Nephron (organoid): ENCODE results near the gene TEKTIP1.
A peak's percentile ranks its signal among the peaks of the same experiment; 100 is the strongest.

Source experiments
- H3K27ac Mint-ChIP-seq, 3 experiments: 2 replicates each; pipeline ENCODE4 v1.8.0; 2020; ENCODE audit warnings: mixed read lengths in 3 of 3, mild to moderate bottlenecking in 2 of 3, moderate library complexity in 1 of 3
- H3K27me3 Mint-ChIP-seq: 2 replicates; pipeline ENCODE4 v1.8.0; 2021; ENCODE audit warnings: low read depth, mild to moderate bottlenecking, moderate library complexity, mixed read lengths
- H3K36me3 Mint-ChIP-seq: 2 replicates; pipeline ENCODE4 v1.8.0; 2020; ENCODE audit warnings: low read depth, mixed read lengths
- H3K4me1 Mint-ChIP-seq: 2 replicates; pipeline ENCODE4 v1.8.0; 2020; ENCODE audit warnings: mixed read lengths
- H3K4me3 Mint-ChIP-seq, 3 experiments: 2 replicates each; pipeline ENCODE4 v1.8.0; 2020; ENCODE audit warnings: mild to moderate bottlenecking in 3 of 3, mixed read lengths in 3 of 3, moderate library complexity in 2 of 3
- H3K9me3 Mint-ChIP-seq: 2 replicates; pipeline ENCODE4 v1.8.0; 2020; ENCODE audit warnings: mixed read lengths
- TF ChIP-seq, protein P1 (sequence below), 3 experiments: fragments of 200-600 bp; sonication (generic); IDR thresholded peaks; one replicate each; pipeline ENCODE4 v1.5.0; 2021; ENCODE audit warnings: antibody characterized with exemption in 3 of 3; ENCODE audit not compliant: unreplicated experiment in 3 of 3

Gene TEKTIP1

GRCh38 chr19:3544742-3545668, 6.0 kb downstream of the TEKTIP1 start:
- H3K36me3 Mint-ChIP-seq = peaks cover 5% of the 10 kb centered on the region
- no peak overlapping the region for H3K27ac Mint-ChIP-seq
- H3K27me3 Mint-ChIP-seq = no peaks in the 10 kb centered on the region
- no peaks in the 10 kb centered on the region for H3K9me3 Mint-ChIP-seq
- H3K4me3 Mint-ChIP-seq = no peak overlapping the region
- TF ChIP-seq, protein P1, sequence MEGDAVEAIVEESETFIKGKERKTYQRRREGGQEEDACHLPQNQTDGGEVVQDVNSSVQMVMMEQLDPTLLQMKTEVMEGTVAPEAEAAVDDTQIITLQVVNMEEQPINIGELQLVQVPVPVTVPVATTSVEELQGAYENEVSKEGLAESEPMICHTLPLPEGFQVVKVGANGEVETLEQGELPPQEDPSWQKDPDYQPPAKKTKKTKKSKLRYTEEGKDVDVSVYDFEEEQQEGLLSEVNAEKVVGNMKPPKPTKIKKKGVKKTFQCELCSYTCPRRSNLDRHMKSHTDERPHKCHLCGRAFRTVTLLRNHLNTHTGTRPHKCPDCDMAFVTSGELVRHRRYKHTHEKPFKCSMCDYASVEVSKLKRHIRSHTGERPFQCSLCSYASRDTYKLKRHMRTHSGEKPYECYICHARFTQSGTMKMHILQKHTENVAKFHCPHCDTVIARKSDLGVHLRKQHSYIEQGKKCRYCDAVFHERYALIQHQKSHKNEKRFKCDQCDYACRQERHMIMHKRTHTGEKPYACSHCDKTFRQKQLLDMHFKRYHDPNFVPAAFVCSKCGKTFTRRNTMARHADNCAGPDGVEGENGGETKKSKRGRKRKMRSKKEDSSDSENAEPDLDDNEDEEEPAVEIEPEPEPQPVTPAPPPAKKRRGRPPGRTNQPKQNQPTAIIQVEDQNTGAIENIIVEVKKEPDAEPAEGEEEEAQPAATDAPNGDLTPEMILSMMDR (IDR thresholded peaks at IDR 0.05; ENCODE audit: unreplicated experiment in 3 of 3) = peak; percentile 81 to 88 (median 87)
- H3K4me1 Mint-ChIP-seq = no peaks in the 10 kb centered on the region

DNA sequence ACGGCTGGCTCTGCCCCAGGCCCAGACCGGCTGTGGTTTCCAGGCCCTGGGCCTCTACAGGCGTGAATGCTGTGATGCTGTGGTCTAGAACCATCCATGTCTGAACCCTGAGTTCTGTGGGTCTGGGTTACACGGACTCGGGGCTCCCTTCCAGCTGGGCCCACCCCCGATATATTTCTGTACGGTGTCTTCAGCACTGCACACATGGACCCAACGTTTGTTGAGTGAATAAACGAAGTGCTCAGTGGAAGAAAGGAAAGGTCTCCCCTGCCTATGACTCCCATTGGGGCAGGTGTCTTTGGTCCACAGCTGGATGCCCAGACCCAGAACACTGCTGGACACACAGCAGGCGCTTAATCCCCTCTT, 6.7 kb downstream of the TEKTIP1 start:
- no peaks in the 10 kb centered on the region for H3K9me3 Mint-ChIP-seq
- no peaks in the 10 kb centered on the region for H3K4me1 Mint-ChIP-seq
- TF ChIP-seq, protein P1 (IDR thresholded peaks at IDR 0.05; ENCODE audit: unreplicated experiment in 3 of 3) = no peak
- no peak overlapping the region for H3K4me3 Mint-ChIP-seq
- H3K27ac Mint-ChIP-seq = no peak overlapping the region
- H3K36me3 Mint-ChIP-seq = peaks cover 5% of the 10 kb centered on the region
- H3K27me3 Mint-ChIP-seq = no peaks in the 10 kb centered on the region

DNA sequence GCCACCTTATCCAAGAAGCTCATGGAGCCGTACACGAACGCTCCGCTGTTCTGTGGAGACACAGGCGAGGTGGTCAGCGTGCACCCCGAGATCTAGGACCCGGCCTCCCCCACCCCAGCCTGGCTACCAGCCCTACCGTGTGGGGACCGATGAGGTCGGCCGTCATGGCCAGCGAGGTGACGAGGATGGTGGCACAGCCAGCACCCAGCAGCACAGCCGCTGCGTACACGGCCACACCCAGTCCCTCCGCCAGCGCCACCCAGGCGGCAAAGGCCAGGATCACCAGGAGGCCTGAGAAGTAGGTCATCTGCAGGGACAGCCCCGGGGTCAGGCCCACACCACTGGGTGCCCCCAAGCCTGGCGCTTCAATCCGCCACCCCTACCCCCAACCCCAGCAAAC, 7.1 kb downstream of the TEKTIP1 start:
- Mint-ChIP-seq H3K4me3 (no peak overlapping the region), H3K9me3 (no peaks in the 10 kb centered on the region), H3K36me3 (peaks cover 5% of the 10 kb centered on the region), H3K27me3 (no peaks in the 10 kb centered on the region), H3K4me1 (no peaks in the 10 kb centered on the region), H3K27ac (no peak overlapping the region)
- TF ChIP-seq, protein P1 (IDR thresholded peaks at IDR 0.05; ENCODE audit: unreplicated experiment in 3 of 3) = no peak

- no peaks in the 10 kb centered on the region for H3K27me3 Mint-ChIP-seq
- H3K36me3 Mint-ChIP-seq = peaks cover 5% of the 10 kb centered on the region
- TF ChIP-seq, protein P1 (IDR thresholded peaks at IDR 0.05; ENCODE audit: unreplicated experiment in 3 of 3) = peak; percentile 11 to 39 (median 25)
- H3K4me1 Mint-ChIP-seq = no peaks in the 10 kb centered on the region
- H3K9me3 Mint-ChIP-seq = no peaks in the 10 kb centered on the region
- no peak overlapping the region for H3K4me3 Mint-ChIP-seq
- no peak overlapping the region for H3K27ac Mint-ChIP-seq
Observed at GRCh38 chr19:3547301-3547731, 8.3 kb downstream of the TEKTIP1 start.

GRCh38 chr19:3547767-3548282, 8.9 kb downstream of the TEKTIP1 start:
- Mint-ChIP-seq H3K9me3 (no peaks in the 10 kb centered on the region), H3K27me3 (no peaks in the 10 kb centered on the region), H3K4me3 (no peak overlapping the region), H3K4me1 (no peaks in the 10 kb centered on the region), H3K36me3 (peaks cover 5% of the 10 kb centered on the region), H3K27ac (no peak overlapping the region)
- TF ChIP-seq, protein P1 (IDR thresholded peaks at IDR 0.05; ENCODE audit: unreplicated experiment in 3 of 3) = peak in 1 of 3 experiments; percentile 1
